Measurements from ENCODE around the gene PSAP.

The PSAP gene

GRCh38 chr10:71783917-71784678 is 67.0 kb downstream of the PSAP start:
- DNase-seq (ENCODE audit: low read depth), result no peak

- no peak for DNase-seq (ENCODE audit: low read depth)
These were observed 68.0 kb downstream of the PSAP start for GRCh38 chr10:71782917-71783490.

- no peak for DNase-seq (ENCODE audit: low read depth)
These were observed 68.7 kb downstream of the PSAP start for GRCh38 chr10:71782221-71782916.

- no peak for DNase-seq (ENCODE audit: low read depth)
These were observed 70.3 kb downstream of the PSAP start for GRCh38 chr10:71780719-71781118.

GRCh38 chr10:71780156-71780555 is 70.9 kb downstream of the PSAP start:
- DNase-seq (ENCODE audit: low read depth), result no peak

- DNase-seq (ENCODE audit: low read depth), result no peak
These were observed 71.4 kb downstream of the PSAP start for GRCh38 chr10:71779641-71780040.

GRCh38 chr10:71778071-71778825 is 72.8 kb downstream of the PSAP start:
- no peak for DNase-seq (ENCODE audit: low read depth)

- no peak for DNase-seq (ENCODE audit: low read depth)
These were observed 73.7 kb downstream of the PSAP start for GRCh38 chr10:71777213-71777985.

GRCh38 chr10:71776481-71776925 is 74.5 kb downstream of the PSAP start:
- no peak for DNase-seq (ENCODE audit: low read depth)

GRCh38 chr10:71774916-71775702 is 75.9 kb downstream of the PSAP start:
- DNase-seq (ENCODE audit: low read depth), result no peak

- peak; percentile 95 for DNase-seq (ENCODE audit: low read depth)
These were observed 77.7 kb downstream of the PSAP start, which contains the start of gene VSIR for GRCh38 chr10:71773221-71773971. Gene VSIR, minus strand, starts transcription at chr10:71773520. Its CDS starts 81 bp downstream, at chr10:71773439.

- no peak for DNase-seq (ENCODE audit: low read depth)
These were observed 78.2 kb downstream of the PSAP start for GRCh38 chr10:71772832-71773220.

- peak; percentile 55 for DNase-seq (ENCODE audit: low read depth)
These were observed 79.0 kb downstream of the PSAP start for GRCh38 chr10:71771821-71772617.

GRCh38 chr10:71771204-71771603 is 79.8 kb downstream of the PSAP start:
- no peak for DNase-seq (ENCODE audit: low read depth)

GRCh38 chr10:71770789-71771188 is 80.3 kb downstream of the PSAP start:
- no peak for DNase-seq (ENCODE audit: low read depth)

GRCh38 chr10:71770255-71770654 is 80.8 kb downstream of the PSAP start:
- DNase-seq (ENCODE audit: low read depth), result no peak

- DNase-seq (ENCODE audit: low read depth), result no peak
These were observed 81.7 kb downstream of the PSAP start for GRCh38 chr10:71769279-71769823.

- DNase-seq (ENCODE audit: low read depth), result no peak
These were observed 83.5 kb downstream of the PSAP start for GRCh38 chr10:71767420-71768035.
